Gastrocnemius medialis (tissue), 4 donors: ENCODE results near the gene XYLT2.

Experiments
- CTCF ChIP-seq, 5 experiments: fragments of 450-650 bp in 3 of 5; fragments of 200-600 bp in 2 of 5; sonication (generic) in 2 of 5; IDR thresholded peaks in 4 of 5; conservative IDR thresholded peaks in 1 of 5; 1 replicate in 4 of 5; 2 replicates in 1 of 5; pipeline ENCODE4 v1.5.1; 2016 to 2019; ENCODE audit warnings: antibody characterized with exemption in 5 of 5, mild to moderate bottlenecking in 3 of 5, moderate library complexity in 3 of 5
- POLR2A ChIP-seq, 2 donors: fragments of 450-650 bp; IDR thresholded peaks; one replicate each; pipeline ENCODE4 v1.6.1; 2017; ENCODE audit warnings: antibody characterized with exemption in 2 of 2, mild to moderate bottlenecking in 2 of 2, moderate library complexity in 2 of 2

- TF ChIP-seq CTCF (IDR thresholded peaks at IDR 0.05 in 4 of 5, conservative IDR thresholded peaks at IDR 0.05 in 1 of 5) (no peak), POLR2A (IDR thresholded peaks at IDR 0.05) (no peak)
Measured at GRCh38 chr17:50330151-50330775, 15.7 kb upstream of the XYLT2 start.
